IMR-90 (cell line): ENCODE measurements around the gene SPATA25. TPM values are rescaled to one million over a fixed set of nuclear protein-coding genes. Genes with fewer than 3 reads are reported as not detected.

ENCODE experiments used
- ATAC-seq: fragments of 200-7000 bp; cut with Tn5 transposase; 2 replicates; pipeline ENCODE4 v1.9.1; 2020; ENCODE audit warnings: low read depth, mild to moderate bottlenecking, moderate library complexity
- BruUV-seq: library from RNA; stranded (reverse); fragments of 400-500 nt; replicated peaks from 2 replicates; lab custom pipeline; 2021; lab: Mats Ljungman, UMichigan
- CTCF ChIA-PET: fragments of 300-600 bp; formaldehyde crosslinking; extraction: SDS; loops from one replicate; lab custom pipeline; 2021; ENCODE audit warnings: antibody characterized with exemption; lab: Yijun Ruan, JAX
- POLR2A ChIA-PET: fragments of 300-600 bp; sonication (Branson Sonifier 250); formaldehyde crosslinking; loops from one replicate; lab custom pipeline; 2022; ENCODE audit warnings: antibody characterized with exemption; ENCODE audit not compliant: unreplicated experiment; lab: Charles Lee
- DNase-seq: peaks from one replicate; pipeline ENCODE4 v3.0.0; 2013
- H2AFZ ChIP-seq: replicated peaks from 2 replicates; pipeline ENCODE3; 2013; ENCODE audit warnings: low read length, mild to moderate bottlenecking; ENCODE audit not compliant: poor library complexity
- H2AK5ac ChIP-seq: 2 replicates; pipeline ENCODE4 v1.6.1; 2013; ENCODE audit warnings: low read depth, low read length, inconsistent platforms
- H2AK9ac ChIP-seq: replicated peaks from 2 replicates; pipeline ENCODE3; 2013; ENCODE audit warnings: mild to moderate bottlenecking, low read depth, low read length, moderate library complexity; ENCODE audit not compliant: poor library complexity
- H2BK120ac ChIP-seq: 2 replicates; pipeline ENCODE4 v1.6.1; 2013; ENCODE audit warnings: low read depth, low read length, inconsistent platforms
- H2BK15ac ChIP-seq: 3 replicates; pipeline ENCODE4 v1.6.1; 2013; ENCODE audit warnings: low read depth, low read length, inconsistent platforms
- H2BK20ac ChIP-seq: 2 replicates; pipeline ENCODE4 v1.6.1; 2013; ENCODE audit warnings: low read depth, mild to moderate bottlenecking, inconsistent platforms, low read length, moderate library complexity
- H2BK5ac ChIP-seq: 2 replicates; pipeline ENCODE4 v1.6.1; 2013; ENCODE audit warnings: mild to moderate bottlenecking, low read depth, low read length, inconsistent platforms; ENCODE audit not compliant: poor library complexity, severe bottlenecking
- H3K14ac ChIP-seq: replicated peaks from 2 replicates; pipeline ENCODE4 v1.6.1; 2013; ENCODE audit warnings: low read depth, low read length, inconsistent platforms
- H3K18ac ChIP-seq: 2 replicates; pipeline ENCODE4 v1.6.1; 2013; ENCODE audit warnings: low read depth, low read length, control low read depth
- H3K23ac ChIP-seq: 2 replicates; pipeline ENCODE4 v1.6.1; 2013; ENCODE audit warnings: low read depth, low read length, inconsistent platforms
- H3K27ac ChIP-seq: 2 replicates; pipeline ENCODE4 v1.5.1; 2013; ENCODE audit warnings: mild to moderate bottlenecking, control low read depth, low read length; ENCODE audit not compliant: insufficient read depth
- H3K27me3 ChIP-seq: 2 replicates; pipeline ENCODE4 v1.6.1; 2013; ENCODE audit warnings: low read length; ENCODE audit not compliant: control insufficient read depth, insufficient read depth
- H3K36me3 ChIP-seq: 2 replicates; pipeline ENCODE4 v1.6.1; 2013; ENCODE audit warnings: low read length, mixed read lengths; ENCODE audit not compliant: control insufficient read depth, insufficient read depth
- H3K4ac ChIP-seq: 2 replicates; pipeline ENCODE4 v1.6.1; 2013; ENCODE audit warnings: low read depth, low read length, inconsistent platforms
- H3K4me1 ChIP-seq: 2 replicates; pipeline ENCODE4 v1.6.1; 2013; ENCODE audit warnings: low read length, mixed read lengths; ENCODE audit not compliant: control insufficient read depth, insufficient read depth
- H3K4me2 ChIP-seq: 2 replicates; pipeline ENCODE4 v1.6.1; 2013; ENCODE audit warnings: low read depth, mild to moderate bottlenecking, control low read depth, low read length, moderate library complexity
- H3K4me3 ChIP-seq: 2 replicates; pipeline ENCODE4 v1.5.1; 2013; ENCODE audit warnings: low read depth, mild to moderate bottlenecking, control low read depth, low read length, moderate library complexity; ENCODE audit not compliant: insufficient read depth
- H3K56ac ChIP-seq: 2 replicates; pipeline ENCODE4 v1.6.1; 2013; ENCODE audit warnings: low read length, inconsistent platforms; ENCODE audit not compliant: insufficient read depth; ENCODE audit errors: extremely low read depth
- H3K79me1 ChIP-seq, 2 experiments: 2 replicates each; pipeline ENCODE4 v1.6.1; 2013; ENCODE audit warnings: low read length in 2 of 2, inconsistent platforms in 1 of 2, low read depth in 1 of 2
- H3K9ac ChIP-seq: 2 replicates; pipeline ENCODE4 v1.6.1; 2013; ENCODE audit warnings: low read depth, low read length, control low read depth
- H3K9me1 ChIP-seq: 2 replicates; pipeline ENCODE4 v1.6.1; 2013; ENCODE audit warnings: low read length, inconsistent platforms; ENCODE audit not compliant: insufficient read depth
- H3K9me3 ChIP-seq: 2 replicates; pipeline ENCODE4 v1.6.1; 2013; ENCODE audit warnings: low read length; ENCODE audit not compliant: control insufficient read depth, insufficient read depth
- H4K20me1 ChIP-seq: 2 replicates; pipeline ENCODE4 v1.6.1; 2013; ENCODE audit warnings: low read length, inconsistent platforms; ENCODE audit not compliant: insufficient read depth
- H4K5ac ChIP-seq: 2 replicates; pipeline ENCODE4 v1.6.1; 2013; ENCODE audit warnings: mild to moderate bottlenecking, low read depth, low read length, control low read depth
- H4K8ac ChIP-seq, 2 experiments: 2 replicates each; pipeline ENCODE4 v1.6.1; 2013; ENCODE audit warnings: low read depth in 2 of 2, low read length in 2 of 2, control low read depth in 1 of 2, inconsistent platforms in 1 of 2
- H4K91ac ChIP-seq: 2 replicates; pipeline ENCODE4 v1.6.1; 2013; ENCODE audit warnings: low read depth, low read length, inconsistent platforms; ENCODE audit not compliant: insufficient read depth
- BHLHE40 ChIP-seq: fragments of 150-350 bp; IDR thresholded peaks from 2 replicates; pipeline ENCODE4 v1.6.1; 2016; ENCODE audit warnings: mild to moderate bottlenecking, low read depth, low read length
- CEBPB ChIP-seq: IDR thresholded peaks from 2 replicates; pipeline ENCODE4 v1.6.1; 2012; ENCODE audit warnings: low read depth, low read length, improper control_type of control experiment
- CHD1 ChIP-seq: IDR thresholded peaks from 2 replicates; pipeline ENCODE4 v1.6.1; 2012; ENCODE audit warnings: low read depth, low read length, improper control_type of control experiment
- CTCF ChIP-seq: conservative IDR thresholded peaks from 2 replicates; pipeline ENCODE4 v1.5.1; 2012; ENCODE audit warnings: mild to moderate bottlenecking, low read depth, low read length, improper control_type of control experiment
- MAFK ChIP-seq: IDR thresholded peaks from 2 replicates; pipeline ENCODE4 v1.6.1; 2012; ENCODE audit warnings: low read depth, low read length, improper control_type of control experiment
- MAZ ChIP-seq: IDR thresholded peaks from 2 replicates; pipeline ENCODE4 v1.6.1; 2012; ENCODE audit warnings: low read depth, mild to moderate bottlenecking, low read length, improper control_type of control experiment, moderate library complexity, borderline replicate concordance
- NFE2L2 ChIP-seq: fragments of 150-350 bp; IDR thresholded peaks from 2 replicates; pipeline ENCODE4 v1.6.1; 2016; ENCODE audit warnings: low read depth, mild to moderate bottlenecking, low read length
- RAD21 ChIP-seq: IDR thresholded peaks from 2 replicates; pipeline ENCODE4 v1.6.1; 2012; ENCODE audit warnings: low read length, improper control_type of control experiment
- RCOR1 ChIP-seq: IDR thresholded peaks from 2 replicates; pipeline ENCODE4 v1.6.1; 2012; ENCODE audit warnings: mild to moderate bottlenecking, low read length, improper control_type of control experiment; ENCODE audit not compliant: insufficient replicate concordance
- RFX5 ChIP-seq: IDR thresholded peaks from 2 replicates; pipeline ENCODE4 v1.8.0; 2012; ENCODE audit warnings: low read depth, mild to moderate bottlenecking, low read length, moderate library complexity
- SMC3 ChIP-seq: fragments of 150-350 bp; IDR thresholded peaks from 2 replicates; pipeline ENCODE4 v1.6.1; 2016; ENCODE audit warnings: low read depth, mild to moderate bottlenecking, antibody characterized with exemption, low read length, moderate library complexity
- USF2 ChIP-seq: fragments of 150-350 bp; IDR thresholded peaks from 2 replicates; pipeline ENCODE4 v1.6.1; 2017; ENCODE audit warnings: mild to moderate bottlenecking, antibody characterized with exemption, low read length, low read depth
- WGBS, 2 experiments: methylation state at CpG; one replicate each; pipeline versions ENCODE4 v1.1.5 to v1.1.7; 2013; ENCODE audit warnings: missing lambda C conversion rate in 2 of 2; ENCODE audit not compliant: insufficient read length in 1 of 2; ENCODE audit errors: extremely low coverage in 2 of 2; 5-methylcytosine and 5-hydroxymethylcytosine counted together
- dilution Hi-C: fragments of 300-500 bp; cut with HindIII; formaldehyde crosslinking; loops from one replicate; pipeline ENCODE4 v1.14.3; 2018; ENCODE audit warnings: low sequenced_read_pairs; ENCODE audit not compliant: unreplicated experiment
- in situ Hi-C: fragments of 300-500 bp; cut with MboI; formaldehyde crosslinking; loops from 3 replicates; pipeline ENCODE4 v1.14.3; 2019; ENCODE audit warnings: low sequenced_read_pairs, inconsistent platforms, mixed read lengths
- intact Hi-C: fragments of 100-400 bp; cut with micrococcal nuclease; formaldehyde crosslinking; loops from 2 replicates; pipeline ENCODE4 v1.10.0; 2022
- polyA plus RNA-seq, 3 experiments: library from polyadenylated mRNA; depleted of rRNA; stranded (reverse); fragments of >200 nt; gene quantifications; 2 replicates each; pipeline ENCODE4 v1.2.3, GENCODE V29; 2012; ENCODE audit warnings: low replicate concordance in 1 of 3
- total RNA-seq: library from RNA; depleted of rRNA; stranded (reverse); fragments of >200 nt; gene quantifications from 2 replicates; pipeline ENCODE4 v1.2.3, GENCODE V29; 2012
- TF ChIP-seq, protein P1 (sequence below): fragments of 150-350 bp; IDR thresholded peaks from 2 replicates; pipeline ENCODE4 v1.6.1; 2016; ENCODE audit warnings: low read depth, mild to moderate bottlenecking, low read length, moderate library complexity, borderline replicate concordance

The SPATA25 gene
- total and polyA plus RNA-seq, 2 of the 4 experiments (the other 2 are of a cell fraction): 0.18 to 0.36 TPM

- no peak overlapping the region for H2BK15ac ChIP-seq
- H3K14ac ChIP-seq: no peak overlapping the region
- no peak overlapping the region for H3K4me3 ChIP-seq
- no peaks in the 10 kb centered on the region for H3K27me3 ChIP-seq
- in situ Hi-C loops: no loop called here
- ChIA-PET CTCF (no interaction called here), POLR2A (no interaction called here)
- H4K8ac ChIP-seq: no peak overlapping the region
- no peaks in the 10 kb centered on the region for H3K9me3 ChIP-seq
- no peak for ATAC-seq
- no peak overlapping the region for H2BK5ac ChIP-seq
- TF ChIP-seq MAFK: no peak
- TF ChIP-seq MAZ: no peak
- no peak for TF ChIP-seq SMC3
- TF ChIP-seq, protein P1, sequence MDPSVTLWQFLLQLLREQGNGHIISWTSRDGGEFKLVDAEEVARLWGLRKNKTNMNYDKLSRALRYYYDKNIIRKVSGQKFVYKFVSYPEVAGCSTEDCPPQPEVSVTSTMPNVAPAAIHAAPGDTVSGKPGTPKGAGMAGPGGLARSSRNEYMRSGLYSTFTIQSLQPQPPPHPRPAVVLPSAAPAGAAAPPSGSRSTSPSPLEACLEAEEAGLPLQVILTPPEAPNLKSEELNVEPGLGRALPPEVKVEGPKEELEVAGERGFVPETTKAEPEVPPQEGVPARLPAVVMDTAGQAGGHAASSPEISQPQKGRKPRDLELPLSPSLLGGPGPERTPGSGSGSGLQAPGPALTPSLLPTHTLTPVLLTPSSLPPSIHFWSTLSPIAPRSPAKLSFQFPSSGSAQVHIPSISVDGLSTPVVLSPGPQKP: no peak
- TF ChIP-seq RCOR1: no peak
- TF ChIP-seq USF2: no peak
- TF ChIP-seq CTCF: no peak
- TF ChIP-seq CHD1: no peak
- TF ChIP-seq NFE2L2: no peak
- TF ChIP-seq BHLHE40: no peak
- TF ChIP-seq RFX5: no peak
- TF ChIP-seq RAD21: no peak
- TF ChIP-seq CEBPB: no peak
- no CpG with 5 or more reads among the region's 12 CpGs for WGBS, 2 experiments
- H2BK120ac ChIP-seq: no peak overlapping the region
- 0 out of 2 replicates have a peak, but pooled peaks cover 2% of the 10 kb centered on the region for H3K9me1 ChIP-seq
- dilution Hi-C loops: no loop called here
- no peak overlapping the region for H3K18ac ChIP-seq
- no peak overlapping the region for H3K9ac ChIP-seq
- intact Hi-C loops: loop anchor here (5.0 kb wide), 1 partner anchor 78 kb away; the partner anchor contains the start of gene ZNF335
- H4K20me1 ChIP-seq: 0 out of 2 replicates have a peak, but pooled peaks cover 8% of the 10 kb centered on the region
- H4K91ac ChIP-seq: no peak overlapping the region
- H2AK5ac ChIP-seq: no peak overlapping the region
- no peak overlapping the region for H4K5ac ChIP-seq
- H3K27ac ChIP-seq: no peak overlapping the region
- no peak for DNase-seq
- H3K36me3 ChIP-seq: peaks cover 54% of the 10 kb centered on the region
- H3K23ac ChIP-seq: no peak overlapping the region
- no peak overlapping the region for H3K56ac ChIP-seq
- no peak overlapping the region for H3K4ac ChIP-seq
- peaks cover 3% of the 10 kb centered on the region; the same call in 1 of the 2 replicates for H3K4me1 ChIP-seq
- no peak overlapping the region for H2AK9ac ChIP-seq
- peak overlapping the region; percentile 5 for H2AFZ ChIP-seq
- H2BK20ac ChIP-seq: no peak overlapping the region
- no peak overlapping the region for H3K4me2 ChIP-seq
- BruUV-seq: no TSS peak
- peaks cover 14 to 44% of the 10 kb centered on the region in 2 experiments for H3K79me1 ChIP-seq
Measured at GRCh38 chr20:45894797-45895196, 7.4 kb upstream of the SPATA25 start.
